CD4-positive, alpha-beta T cell treated with Interleukin-1 beta for 1 hour (primary cell): ENCODE results near the gene CDK5.
A peak's percentile ranks its signal among the peaks of the same experiment; 100 is the strongest.
"Not testable (repeated sequence)": the region's sequence is repeated elsewhere in the genome, so short reads cannot be mapped to it uniquely, and the experiment has no call there.

Experiments used
- DNase-seq, 2 donors: peaks; one replicate each; pipeline ENCODE4 v3.0.0-alpha.2; 2020 to 2022

Gene CDK5

GRCh38 chr7:151032936-151033863 lies 24.5 kb downstream of the CDK5 start:
- no peak for DNase-seq

GRCh38 chr7:151031011-151031410 lies 26.7 kb downstream of the CDK5 start:
- DNase-seq = no peak

GRCh38 chr7:151028948-151029501 lies 28.7 kb downstream of the CDK5 start:
- DNase-seq = no peak

GRCh38 chr7:151028131-151028947 lies 29.4 kb downstream of the CDK5 start, which contains the start of gene ABCB8:
Gene ABCB8, plus strand, starts transcription at chr7:151028450. Its CDS starts 66 bp downstream, at chr7:151028516.
- DNase-seq = peak; percentile 99

GRCh38 chr7:151027728-151028130 lies 30.0 kb downstream of the CDK5 start:
- not testable (repeated sequence) for DNase-seq

- DNase-seq = not testable (repeated sequence)
These were observed 30.6 kb downstream of the CDK5 start for GRCh38 chr7:151026771-151027727.

GRCh38 chr7:151025924-151026671 lies 31.6 kb downstream of the CDK5 start:
- DNase-seq = no peak

- no peak for DNase-seq
These were observed 33.2 kb downstream of the CDK5 start, which contains the start of gene ATG9B for GRCh38 chr7:151024435-151025056. Gene ATG9B, minus strand, starts transcription at chr7:151024494. Its CDS starts 71 bp downstream, at chr7:151024423.

GRCh38 chr7:151023232-151023631 lies 34.5 kb downstream of the CDK5 start:
- no peak for DNase-seq

- no peak for DNase-seq
These were observed 37.5 kb downstream of the CDK5 start for GRCh38 chr7:151020231-151020630.

- DNase-seq = no peak
These were observed 38.6 kb downstream of the CDK5 start for GRCh38 chr7:151019130-151019447.

- DNase-seq = peak; percentile 40 to 41
These were observed 39.1 kb downstream of the CDK5 start for GRCh38 chr7:151018421-151019129.

- DNase-seq = peak; percentile 81 to 84
These were observed 39.7 kb downstream of the CDK5 start for GRCh38 chr7:151017953-151018420.

GRCh38 chr7:151017370-151017952 lies 40.2 kb downstream of the CDK5 start:
- DNase-seq = no peak

- DNase-seq = peak in 1 of 2 donors; percentile 23
These were observed 40.8 kb downstream of the CDK5 start for GRCh38 chr7:151016942-151017341.

- DNase-seq = no peak
These were observed 41.2 kb downstream of the CDK5 start for GRCh38 chr7:151016505-151016904.

GRCh38 chr7:151015967-151016366 lies 41.7 kb downstream of the CDK5 start:
- DNase-seq = no peak

GRCh38 chr7:151014950-151015349 lies 42.7 kb downstream of the CDK5 start:
- peak; percentile 42 to 48 for DNase-seq

GRCh38 chr7:151013733-151014497 lies 43.8 kb downstream of the CDK5 start:
- peak; percentile 95 to 98 for DNase-seq
